Neural cell (in vitro differentiated cells): ENCODE data around the gene MCM9. TPM values are rescaled to one million over a fixed set of nuclear protein-coding genes. Genes with fewer than 3 reads are reported as not detected.

Experiments
- H2AFZ ChIP-seq: fragments of 200-600, 300-800 bp; sonication (generic), shearing (Covaris generic); 2 replicates; pipeline ENCODE4 v1.6.0; 2014; ENCODE audit warnings: low read depth, mild to moderate bottlenecking, antibody characterized with exemption, low read length, moderate library complexity
- H3F3A ChIP-seq: fragments of 200-600 bp; shearing (Covaris generic); 2 replicates; pipeline ENCODE4 v1.6.1; 2016; ENCODE audit warnings: mild to moderate bottlenecking, moderate library complexity, mixed read lengths, antibody characterized with exemption, low read length; ENCODE audit not compliant: insufficient read depth, poor library complexity, severe bottlenecking
- H3K27ac ChIP-seq: fragments of 200-600, 300-800 bp; sonication (generic), shearing (Covaris generic); 2 replicates; pipeline ENCODE4 v1.5.1; 2014; ENCODE audit warnings: mild to moderate bottlenecking, low read length, moderate library complexity
- H3K27me3 ChIP-seq: fragments of 300-800, 200-600 bp; sonication (generic), shearing (Covaris generic); 2 replicates; pipeline ENCODE4 v1.6.0; 2014; ENCODE audit warnings: mild to moderate bottlenecking, low read depth, low read length, moderate library complexity; ENCODE audit not compliant: insufficient read depth
- H3K36me3 ChIP-seq: fragments of 300-800, 200-600 bp; sonication (generic), shearing (Covaris generic); 2 replicates; pipeline ENCODE4 v1.5.1; 2014; ENCODE audit warnings: mild to moderate bottlenecking, antibody characterized with exemption, low read length, moderate library complexity; ENCODE audit not compliant: insufficient read depth
- H3K4me2 ChIP-seq: fragments of 300-800, 200-600 bp; sonication (generic), shearing (Covaris generic); 2 replicates; pipeline ENCODE4 v1.6.0; 2014; ENCODE audit warnings: mild to moderate bottlenecking, low read length
- H3K4me3 ChIP-seq: fragments of 300-800, 200-600 bp; sonication (generic), shearing (Covaris generic); 2 replicates; pipeline ENCODE4 v1.5.1; 2014; ENCODE audit warnings: mild to moderate bottlenecking, low read length, moderate library complexity
- H3K79me2 ChIP-seq: fragments of 200-600 bp; shearing (Covaris generic); replicated peaks from 2 replicates; pipeline ENCODE4 v1.6.0; 2014; ENCODE audit warnings: mild to moderate bottlenecking, low read length, moderate library complexity; ENCODE audit not compliant: insufficient read depth
- H3K9ac ChIP-seq: fragments of 300-800, 200-600 bp; sonication (generic), shearing (Covaris generic); 2 replicates; pipeline ENCODE4 v1.6.1; 2016; ENCODE audit warnings: mild to moderate bottlenecking, low read length, mixed read lengths
- H3K9me2 ChIP-seq: fragments of 200-600 bp; shearing (Covaris generic); 2 replicates; pipeline ENCODE4 v1.6.1; 2016; ENCODE audit warnings: mild to moderate bottlenecking, low read length, mixed read lengths; ENCODE audit not compliant: insufficient read depth
- H3K9me3 ChIP-seq: fragments of 200-600, 300-800 bp; sonication (generic), shearing (Covaris generic); 2 replicates; pipeline ENCODE4 v1.6.1; 2016; ENCODE audit warnings: mild to moderate bottlenecking, mixed run types, low read length, moderate library complexity, mixed read lengths
- H4K20me1 ChIP-seq: fragments of 200-600 bp; shearing (Covaris generic); 2 replicates; pipeline ENCODE4 v1.6.1; 2016; ENCODE audit warnings: mild to moderate bottlenecking, mixed run types; ENCODE audit not compliant: insufficient read depth
- CTCF ChIP-seq: fragments of 450-650 bp; IDR thresholded peaks from 2 replicates; pipeline ENCODE4 v1.5.1; 2014; ENCODE audit warnings: antibody characterized with exemption, mild to moderate bottlenecking, moderate library complexity; ENCODE audit not compliant: poor library complexity, severe bottlenecking
- EP300 ChIP-seq: fragments of 450-650 bp; conservative IDR thresholded peaks from 2 replicates; pipeline ENCODE4 v1.6.1; 2014; ENCODE audit warnings: antibody characterized with exemption, mild to moderate bottlenecking, moderate library complexity; ENCODE audit not compliant: poor library complexity, severe bottlenecking
- EZH2 ChIP-seq: fragments of 200-600, 300-800 bp; shearing (Covaris generic), sonication (generic); IDR thresholded peaks from 2 replicates; pipeline ENCODE4 v1.6.1; 2014; ENCODE audit warnings: antibody characterized with exemption, low read length, borderline replicate concordance, mild to moderate bottlenecking; ENCODE audit not compliant: insufficient read depth, poor library complexity, severe bottlenecking
- MXI1 ChIP-seq: fragments of 450-650 bp; conservative IDR thresholded peaks from 2 replicates; pipeline ENCODE4 v1.6.1; 2014; ENCODE audit warnings: antibody characterized with exemption, mild to moderate bottlenecking; ENCODE audit not compliant: poor library complexity, severe bottlenecking
- POLR2AphosphoS5 ChIP-seq: IDR thresholded peaks from 2 replicates; pipeline ENCODE4 v1.6.1; 2012
- RAD21 ChIP-seq: fragments of 450-650 bp; conservative IDR thresholded peaks from 2 replicates; pipeline ENCODE4 v1.6.1; 2014; ENCODE audit warnings: antibody characterized with exemption, mild to moderate bottlenecking, moderate library complexity
- REST ChIP-seq: IDR thresholded peaks from 2 replicates; pipeline ENCODE4 v1.6.1; 2012; ENCODE audit warnings: borderline replicate concordance
- SMC3 ChIP-seq: fragments of 450-650 bp; conservative IDR thresholded peaks from 2 replicates; pipeline ENCODE4 v1.6.1; 2014; ENCODE audit warnings: antibody characterized with exemption, mild to moderate bottlenecking, moderate library complexity; ENCODE audit not compliant: poor library complexity
- TAF1 ChIP-seq: IDR thresholded peaks from 2 replicates; pipeline ENCODE4 v1.6.1; 2012; ENCODE audit warnings: low read depth
- polyA plus RNA-seq: library from polyadenylated mRNA; depleted of rRNA; stranded (reverse); fragments of >200 nt; gene quantifications from 2 replicates; pipeline ENCODE4 v1.2.3, GENCODE V29; 2014

Gene MCM9
- polyA plus RNA-seq, 1 donor from 2014 or later = 7.8 TPM

- Histone ChIP-seq H3K27ac (peak overlapping the region; percentile 91), H3K79me2 (no peaks in the 10 kb centered on the region), H4K20me1 (no peaks in the 10 kb centered on the region), H3K27me3 (no peaks in the 10 kb centered on the region), H3K9me2 (no peaks in the 10 kb centered on the region), H3K4me3 (no peak overlapping the region), H3K4me2 (peak overlapping the region; percentile 25), H2AFZ (no peak overlapping the region), H3K9me3 (no peaks in the 10 kb centered on the region), H3F3A (no peaks in the 10 kb centered on the region), H3K36me3 (no peaks in the 10 kb centered on the region), H3K9ac (no peak overlapping the region)
- TF ChIP-seq POLR2AphosphoS5 (no peak), SMC3 (no peak), CTCF (no peak), EP300 (no peak), MXI1 (no peak), REST (no peak), TAF1 (no peak)
Observed at GRCh38 chr6:118782651-118783050, 152.3 kb downstream of the MCM9 start.

- no peak overlapping the region for H3K4me3 ChIP-seq
Observed at GRCh38 chr6:118781897-118782296, 153.1 kb downstream of the MCM9 start.

More at GRCh38 chr6:118781897-118782296, 153.1 kb downstream of the MCM9 start:
- Histone ChIP-seq H3K27me3 (no peaks in the 10 kb centered on the region), H3K79me2 (no peaks in the 10 kb centered on the region), H3K36me3 (no peaks in the 10 kb centered on the region), H3F3A (no peaks in the 10 kb centered on the region), H2AFZ (no peak overlapping the region), H4K20me1 (no peaks in the 10 kb centered on the region), H3K27ac (no peak overlapping the region), H3K9me2 (no peaks in the 10 kb centered on the region), H3K9ac (no peak overlapping the region), H3K4me2 (no peak overlapping the region), H3K9me3 (no peaks in the 10 kb centered on the region)
- TF ChIP-seq TAF1 (no peak), SMC3 (no peak), CTCF (no peak), POLR2AphosphoS5 (no peak), MXI1 (no peak), EZH2 (no peak), RAD21 (no peak), EP300 (no peak)
